NB4 (cell line): ENCODE data around the gene CNBD2.

Experiments used
- DNase-seq: peaks from one replicate; pipeline ENCODE4 v3.0.0; 2010; ENCODE audit warnings: low read depth
- H3K4me3 ChIP-seq: one replicate; pipeline ENCODE4 v1.5.1; 2011; ENCODE audit warnings: mild to moderate bottlenecking, low read depth, low read length, moderate library complexity
- CTCF ChIP-seq: IDR thresholded peaks from one replicate; pipeline ENCODE4 v1.5.1; 2012; ENCODE audit warnings: low read depth, low read length
- MAX ChIP-seq: IDR thresholded peaks from 2 replicates; pipeline ENCODE4 v1.6.1; 2011; ENCODE audit warnings: low read depth, low read length
- MYC ChIP-seq: IDR thresholded peaks from 2 replicates; pipeline ENCODE4 v1.6.1; 2011; ENCODE audit warnings: low read depth, low read length
- POLR2A ChIP-seq: IDR thresholded peaks from 2 replicates; pipeline ENCODE4 v1.6.1; 2011; ENCODE audit warnings: mild to moderate bottlenecking; ENCODE audit not compliant: insufficient read length; ENCODE audit errors: extremely low read depth

CNBD2 gene

GRCh38 chr20:35979544-35979943, 11.2 kb downstream of the CNBD2 start:
- no peak for TF ChIP-seq POLR2A
- no peak for TF ChIP-seq MAX
- no peak for TF ChIP-seq MYC
- TF ChIP-seq CTCF = no peak
- DNase-seq = peak; percentile 42

GRCh38 chr20:35981969-35982368, 13.6 kb downstream of the CNBD2 start:
- TF ChIP-seq MYC (no peak), MAX (no peak), CTCF (no peak), POLR2A (no peak)
- H3K4me3 ChIP-seq = no peak overlapping the region
- DNase-seq = peak; percentile 36

More at GRCh38 chr20:35979544-35979943, 11.2 kb downstream of the CNBD2 start:
- H3K4me3 ChIP-seq = no peak overlapping the region

- no peak overlapping the region for H3K4me3 ChIP-seq
Observed at GRCh38 chr20:35984382-35984781, 16.0 kb downstream of the CNBD2 start.

GRCh38 chr20:35985806-35986205, 17.4 kb downstream of the CNBD2 start:
- TF ChIP-seq MYC (no peak), CTCF (no peak), POLR2A (no peak), MAX (no peak)
- DNase-seq = no peak
- H3K4me3 ChIP-seq = no peak overlapping the region

More at GRCh38 chr20:35984382-35984781, 16.0 kb downstream of the CNBD2 start:
- no peak for DNase-seq
- TF ChIP-seq POLR2A = no peak
- TF ChIP-seq MYC = no peak
- no peak for TF ChIP-seq CTCF
- no peak for TF ChIP-seq MAX

- TF ChIP-seq POLR2A (no peak), CTCF (no peak), MYC (no peak), MAX (no peak)
- no peak for DNase-seq
- no peak overlapping the region for H3K4me3 ChIP-seq
Observed at GRCh38 chr20:35988910-35989463, 20.6 kb downstream of the CNBD2 start.
